ENCODE measurements around the gene PTPRR. TPM values are rescaled to one million over a fixed set of nuclear protein-coding genes. Genes with fewer than 3 reads are reported as not detected.

PTPRR gene
- total and polyA plus RNA-seq, 2 donors (not counting 1 experiment from before 2014, with no cell fraction given): not detected

DNA sequence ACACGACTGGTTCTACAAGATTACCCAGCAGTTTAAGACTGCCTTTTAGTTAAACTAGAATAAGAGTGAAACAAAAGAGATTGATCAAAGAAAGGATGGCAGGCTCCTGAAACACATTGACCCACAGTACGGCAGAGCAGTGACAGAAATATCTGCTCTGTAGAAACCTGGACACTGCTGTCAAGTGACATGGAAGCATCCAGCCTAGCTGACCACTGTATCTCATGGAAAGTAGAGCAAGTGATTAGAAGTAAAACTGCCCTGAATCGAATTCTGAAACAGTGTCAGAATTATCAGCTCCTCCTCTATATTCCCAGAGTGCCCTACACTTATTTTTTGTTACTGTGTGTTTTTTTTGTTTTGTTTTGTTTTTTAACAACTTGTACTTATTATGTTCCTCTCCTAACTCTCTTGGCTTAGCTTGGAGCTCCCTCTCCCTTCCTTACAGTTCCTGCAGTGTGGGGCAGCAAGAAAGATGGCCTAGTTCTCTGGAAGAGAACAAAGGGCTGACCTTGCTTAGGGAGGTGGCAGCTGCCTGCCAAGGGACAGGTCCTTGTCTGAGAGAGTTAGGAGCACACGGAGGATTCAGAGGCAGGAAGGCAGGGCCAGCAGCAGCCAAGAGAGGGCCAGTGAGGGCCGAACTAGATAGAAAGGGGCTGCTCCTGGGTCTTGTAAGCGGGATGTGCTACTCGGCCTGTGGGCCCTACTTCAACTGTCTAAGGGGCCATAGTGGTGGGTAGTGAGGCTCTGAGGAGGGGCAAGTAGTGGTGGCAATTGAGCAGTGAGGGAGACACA, 97.2 kb downstream of the PTPRR start:
- Histone ChIP-seq H3K27ac (ENCODE audit: low read length in 2 of 2) (no peak overlapping the region), H3K9me3 (ENCODE audit: control extremely low read depth in 1 of 3, control insufficient read depth in 2 of 3, insufficient read depth in 1 of 3, low read length in 2 of 3) (peaks cover 0 to 11% (median 0%) of the 10 kb centered on the region in 3 donors), H4K20me1 (ENCODE audit: control insufficient read depth, insufficient read depth, low read length, poor library complexity, severe bottlenecking) (no peaks in the 10 kb centered on the region), H3K27me3 (replicated peaks in 1 of 4; ENCODE audit: control extremely low read depth in 1 of 4, control insufficient read depth in 3 of 4, insufficient read depth in 4 of 4, low read length in 3 of 4) (no peaks in the 10 kb centered on the region), H3K36me3 (replicated peaks in 1 of 2; ENCODE audit: control extremely low read depth in 1 of 2, control insufficient read depth in 1 of 2, extremely low read depth in 1 of 2, insufficient read depth in 2 of 2, low read length in 1 of 2) (no peaks in the 10 kb centered on the region), H2AFZ (ENCODE audit: insufficient read depth, low read depth, low read length, poor library complexity, severe bottlenecking) (no peak overlapping the region), H3K79me2 (ENCODE audit: control insufficient read depth, insufficient read depth, low read length) (no peaks in the 10 kb centered on the region), H3K9ac (ENCODE audit: low read length) (no peak overlapping the region), H3K4me2 (replicated peaks; ENCODE audit: low read depth, low read length, poor library complexity, severe bottlenecking) (no peak overlapping the region), H3K4me1 (ENCODE audit: control insufficient read depth in 2 of 2, insufficient read depth in 2 of 2, low read length in 2 of 2) (no peaks in the 10 kb centered on the region), H3K4me3 (ENCODE audit: control extremely low read depth in 1 of 5, extremely low read depth in 1 of 5, insufficient read depth in 1 of 5, low read depth in 2 of 5, low read length in 4 of 5) (no peak overlapping the region)
- no peak overlapping the region for H3K27ac Mint-ChIP-seq
- POLR2A ChIA-PET: no interaction called here
- WGBS (ENCODE audit: insufficient coverage): 88% methylated on average over 5 of the region's 7 CpGs
- DNase-seq (no peak), ATAC-seq (ENCODE audit: low read depth) (no peak)
- no peak for TF ChIP-seq EZH2 (IDR thresholded peaks at IDR 0.05; ENCODE audit: borderline replicate concordance, insufficient read depth, low read depth, low read length, poor library complexity, severe bottlenecking)
- TF ChIP-seq, protein P1, sequence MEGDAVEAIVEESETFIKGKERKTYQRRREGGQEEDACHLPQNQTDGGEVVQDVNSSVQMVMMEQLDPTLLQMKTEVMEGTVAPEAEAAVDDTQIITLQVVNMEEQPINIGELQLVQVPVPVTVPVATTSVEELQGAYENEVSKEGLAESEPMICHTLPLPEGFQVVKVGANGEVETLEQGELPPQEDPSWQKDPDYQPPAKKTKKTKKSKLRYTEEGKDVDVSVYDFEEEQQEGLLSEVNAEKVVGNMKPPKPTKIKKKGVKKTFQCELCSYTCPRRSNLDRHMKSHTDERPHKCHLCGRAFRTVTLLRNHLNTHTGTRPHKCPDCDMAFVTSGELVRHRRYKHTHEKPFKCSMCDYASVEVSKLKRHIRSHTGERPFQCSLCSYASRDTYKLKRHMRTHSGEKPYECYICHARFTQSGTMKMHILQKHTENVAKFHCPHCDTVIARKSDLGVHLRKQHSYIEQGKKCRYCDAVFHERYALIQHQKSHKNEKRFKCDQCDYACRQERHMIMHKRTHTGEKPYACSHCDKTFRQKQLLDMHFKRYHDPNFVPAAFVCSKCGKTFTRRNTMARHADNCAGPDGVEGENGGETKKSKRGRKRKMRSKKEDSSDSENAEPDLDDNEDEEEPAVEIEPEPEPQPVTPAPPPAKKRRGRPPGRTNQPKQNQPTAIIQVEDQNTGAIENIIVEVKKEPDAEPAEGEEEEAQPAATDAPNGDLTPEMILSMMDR (IDR thresholded peaks at IDR 0.05): no peak
- H3K4me3 Mint-ChIP-seq: no peak overlapping the region
- H3K9me3 Mint-ChIP-seq (ENCODE audit: insufficient read depth): peaks cover 3% of the 10 kb centered on the region
- no peaks in the 10 kb centered on the region for H3K4me1 Mint-ChIP-seq
- intact Hi-C loops (cut with micrococcal nuclease): no loop called here
- H3K27me3 Mint-ChIP-seq: no peaks in the 10 kb centered on the region
- CTCF ChIA-PET: no interaction called here

DNA sequence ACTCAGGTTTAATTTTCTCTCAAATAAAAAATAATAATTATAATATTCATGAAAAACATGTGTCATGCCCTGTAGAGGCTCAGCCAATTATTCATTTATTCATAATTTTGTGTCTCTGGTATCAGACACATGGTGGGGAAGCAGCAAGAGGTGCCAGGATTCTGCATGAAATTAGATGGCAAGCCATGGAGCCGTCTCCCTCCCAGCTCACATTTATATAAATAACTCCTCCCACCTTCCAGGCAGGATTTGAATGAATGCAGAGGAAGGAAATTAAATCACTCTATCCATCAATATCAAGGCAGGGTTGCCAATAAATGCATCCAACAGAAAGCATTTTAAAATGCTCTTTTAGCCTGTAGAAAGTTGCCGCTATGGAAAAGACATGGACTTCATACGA, 98.1 kb downstream of the PTPRR start:
- Histone ChIP-seq H3K4me2 (replicated peaks; ENCODE audit: low read depth, low read length, poor library complexity, severe bottlenecking) (no peak overlapping the region), H3K9me3 (ENCODE audit: control extremely low read depth in 1 of 3, control insufficient read depth in 2 of 3, insufficient read depth in 1 of 3, low read length in 2 of 3) (peaks cover 0 to 11% (median 0%) of the 10 kb centered on the region in 3 donors), H3K4me1 (ENCODE audit: control insufficient read depth in 2 of 2, insufficient read depth in 2 of 2, low read length in 2 of 2) (no peaks in the 10 kb centered on the region), H2AFZ (ENCODE audit: insufficient read depth, low read depth, low read length, poor library complexity, severe bottlenecking) (no peak overlapping the region), H4K20me1 (ENCODE audit: control insufficient read depth, insufficient read depth, low read length, poor library complexity, severe bottlenecking) (no peaks in the 10 kb centered on the region), H3K27ac (ENCODE audit: low read length in 2 of 2) (no peak overlapping the region), H3K4me3 (ENCODE audit: control extremely low read depth in 1 of 5, extremely low read depth in 1 of 5, insufficient read depth in 1 of 5, low read depth in 2 of 5, low read length in 4 of 5) (no peak overlapping the region), H3K27me3 (replicated peaks in 1 of 4; ENCODE audit: control extremely low read depth in 1 of 4, control insufficient read depth in 3 of 4, insufficient read depth in 4 of 4, low read length in 3 of 4) (no peaks in the 10 kb centered on the region), H3K79me2 (ENCODE audit: control insufficient read depth, insufficient read depth, low read length) (no peaks in the 10 kb centered on the region), H3K36me3 (replicated peaks in 1 of 2; ENCODE audit: control extremely low read depth in 1 of 2, control insufficient read depth in 1 of 2, extremely low read depth in 1 of 2, insufficient read depth in 2 of 2, low read length in 1 of 2) (no peaks in the 10 kb centered on the region), H3K9ac (ENCODE audit: low read length) (no peak overlapping the region)
- CTCF ChIA-PET: no interaction called here
- Mint-ChIP-seq H3K27me3 (no peaks in the 10 kb centered on the region), H3K27ac (no peak overlapping the region), H3K4me1 (no peaks in the 10 kb centered on the region), H3K4me3 (no peak overlapping the region), H3K9me3 (ENCODE audit: insufficient read depth) (peaks cover 3% of the 10 kb centered on the region)
- DNase-seq (no peak), ATAC-seq (ENCODE audit: low read depth) (no peak)
- POLR2A ChIA-PET: no interaction called here
- intact Hi-C loops (cut with micrococcal nuclease): no loop called here
- TF ChIP-seq, protein P1 (IDR thresholded peaks at IDR 0.05): no peak
- TF ChIP-seq EZH2 (IDR thresholded peaks at IDR 0.05; ENCODE audit: borderline replicate concordance, insufficient read depth, low read depth, low read length, poor library complexity, severe bottlenecking): no peak
- WGBS (ENCODE audit: insufficient coverage): no CpG with 5 or more reads among the region's 3 CpGs

All from B cell (primary cell).